GM08714 (cell line): ENCODE data around the gene SLC35A4.
"Not testable (repeated sequence)": the region's sequence is repeated elsewhere in the genome, so short reads cannot be mapped to it uniquely, and the experiment has no call there.

ENCODE experiments used
- H3K4me3 ChIP-seq: fragments of 200-500 bp; sonication (Bioruptor generic); 2 replicates; pipeline ENCODE4 v1.5.1; 2014; ENCODE audit warnings: mild to moderate bottlenecking, low read length, inconsistent platforms
- ZNF274 ChIP-seq: IDR thresholded peaks from 2 replicates; pipeline ENCODE4 v1.6.1; 2012; ENCODE audit warnings: mild to moderate bottlenecking, low read depth, low read length

The SLC35A4 gene

DNA sequence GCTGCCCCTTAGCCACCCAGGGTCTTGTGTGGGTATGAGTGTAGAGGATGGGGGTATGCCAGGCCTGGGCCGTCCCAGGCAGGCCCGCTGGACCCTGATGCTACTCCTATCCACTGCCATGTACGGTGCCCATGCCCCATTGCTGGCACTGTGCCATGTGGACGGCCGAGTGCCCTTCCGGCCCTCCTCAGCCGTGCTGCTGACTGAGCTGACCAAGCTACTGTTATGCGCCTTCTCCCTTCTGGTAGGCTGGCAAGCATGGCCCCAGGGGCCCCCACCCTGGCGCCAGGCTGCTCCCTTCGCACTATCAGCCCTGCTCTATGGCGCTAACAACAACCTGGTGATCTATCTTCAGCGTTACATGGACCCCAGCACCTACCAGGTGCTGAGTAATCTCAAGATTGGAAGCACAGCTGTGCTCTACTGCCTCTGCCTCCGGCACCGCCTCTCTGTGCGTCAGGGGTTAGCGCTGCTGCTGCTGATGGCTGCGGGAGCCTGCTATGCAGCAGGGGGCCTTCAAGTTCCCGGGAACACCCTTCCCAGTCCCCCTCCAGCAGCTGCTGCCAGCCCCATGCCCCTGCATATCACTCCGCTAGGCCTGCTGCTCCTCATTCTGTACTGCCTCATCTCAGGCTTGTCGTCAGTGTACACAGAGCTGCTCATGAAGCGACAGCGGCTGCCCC is 2.6 kb downstream of the SLC35A4 start:
- no peak for TF ChIP-seq ZNF274
- H3K4me3 ChIP-seq, result no peak overlapping the region

DNA sequence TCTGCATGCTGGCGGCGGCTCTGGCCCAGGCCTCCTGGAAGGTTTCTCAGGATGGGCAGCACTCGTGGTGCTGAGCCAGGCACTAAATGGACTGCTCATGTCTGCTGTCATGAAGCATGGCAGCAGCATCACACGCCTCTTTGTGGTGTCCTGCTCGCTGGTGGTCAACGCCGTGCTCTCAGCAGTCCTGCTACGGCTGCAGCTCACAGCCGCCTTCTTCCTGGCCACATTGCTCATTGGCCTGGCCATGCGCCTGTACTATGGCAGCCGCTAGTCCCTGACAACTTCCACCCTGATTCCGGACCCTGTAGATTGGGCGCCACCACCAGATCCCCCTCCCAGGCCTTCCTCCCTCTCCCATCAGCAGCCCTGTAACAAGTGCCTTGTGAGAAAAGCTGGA is 3.2 kb downstream of the SLC35A4 start:
- TF ChIP-seq ZNF274, result no peak
- no peak overlapping the region for H3K4me3 ChIP-seq

DNA sequence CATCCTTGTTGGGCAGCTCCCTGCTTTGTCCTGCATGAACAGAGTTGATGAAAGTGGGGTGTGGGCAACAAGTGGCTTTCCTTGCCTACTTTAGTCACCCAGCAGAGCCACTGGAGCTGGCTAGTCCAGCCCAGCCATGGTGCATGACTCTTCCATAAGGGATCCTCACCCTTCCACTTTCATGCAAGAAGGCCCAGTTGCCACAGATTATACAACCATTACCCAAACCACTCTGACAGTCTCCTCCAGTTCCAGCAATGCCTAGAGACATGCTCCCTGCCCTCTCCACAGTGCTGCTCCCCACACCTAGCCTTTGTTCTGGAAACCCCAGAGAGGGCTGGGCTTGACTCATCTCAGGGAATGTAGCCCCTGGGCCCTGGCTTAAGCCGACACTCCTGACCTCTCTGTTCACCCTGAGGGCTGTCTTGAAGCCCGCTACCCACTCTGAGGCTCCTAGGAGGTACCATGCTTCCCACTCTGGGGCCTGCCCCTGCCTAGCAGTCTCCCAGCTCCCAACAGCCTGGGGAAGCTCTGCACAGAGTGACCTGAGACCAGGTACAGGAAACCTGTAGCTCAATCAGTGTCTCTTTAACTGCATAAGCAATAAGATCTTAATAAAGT is 3.9 kb downstream of the SLC35A4 start:
- TF ChIP-seq ZNF274, result no peak
- H3K4me3 ChIP-seq, result no peak overlapping the region

DNA sequence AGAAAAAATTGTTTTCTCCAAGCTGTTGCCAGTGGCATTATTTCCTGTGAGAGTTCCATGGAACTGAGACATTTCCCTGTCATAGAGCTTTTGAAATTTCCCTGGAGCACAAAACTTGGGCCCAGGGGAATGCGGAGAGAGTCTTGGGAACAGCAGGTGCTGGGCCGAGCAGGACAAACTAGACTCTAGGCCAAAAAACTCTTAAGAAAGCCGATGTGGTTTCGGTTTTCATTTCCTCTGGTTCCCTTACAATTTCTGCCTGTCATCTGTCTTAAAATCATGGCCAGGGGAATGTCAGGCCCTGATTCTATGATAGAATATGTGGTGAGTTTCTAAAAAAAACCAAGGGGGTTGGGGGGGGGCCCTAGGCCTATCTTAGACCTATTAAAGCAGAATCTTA is 4.6 kb downstream of the SLC35A4 start:
- no peak for TF ChIP-seq ZNF274

DNA sequence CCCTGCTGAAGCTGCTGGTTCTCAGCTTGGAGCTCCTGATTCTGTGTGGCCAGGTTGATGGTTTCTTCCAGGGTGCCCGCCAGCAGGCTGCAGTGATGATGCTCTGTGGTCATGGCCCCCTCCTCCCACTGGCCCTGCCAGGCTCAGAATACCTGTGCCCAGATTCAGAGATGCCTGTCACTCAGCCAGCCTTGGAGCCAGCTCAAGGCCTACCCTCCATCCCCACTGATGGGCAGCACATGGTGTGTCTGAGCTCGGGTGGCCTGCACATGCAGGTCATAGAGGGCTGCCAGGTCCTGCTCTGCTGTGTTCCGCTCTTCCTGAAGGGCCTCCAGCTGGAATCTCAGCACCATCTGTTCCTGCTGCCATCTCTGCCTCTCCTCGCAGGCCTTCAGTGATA is 5.4 kb downstream of the SLC35A4 start:
- H3K4me3 ChIP-seq, result no peak overlapping the region
- TF ChIP-seq ZNF274, result no peak

More for the DNA sequence above, 4.6 kb downstream of the SLC35A4 start:
- H3K4me3 ChIP-seq, result no peak overlapping the region

DNA sequence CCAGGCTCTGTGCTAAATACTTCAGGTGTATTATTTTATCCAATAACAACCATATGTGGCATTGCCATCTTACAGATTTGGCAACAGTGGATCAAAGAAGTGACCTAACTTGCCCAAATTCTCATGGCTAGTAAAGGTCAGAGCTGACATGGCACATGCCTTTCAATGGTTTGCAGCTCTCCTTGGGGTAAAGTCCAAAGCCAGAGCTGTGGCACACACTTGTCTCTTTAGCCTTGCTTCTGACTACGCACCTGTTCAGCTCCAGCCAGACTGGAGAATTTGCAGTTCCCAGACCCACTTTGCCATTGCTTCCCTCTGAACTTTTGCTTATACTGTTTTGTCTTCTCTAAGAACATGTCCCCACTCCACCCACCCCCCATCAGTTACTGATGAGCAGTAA is 5.9 kb downstream of the SLC35A4 start:
- TF ChIP-seq ZNF274, result no peak
- no peak overlapping the region for H3K4me3 ChIP-seq

DNA sequence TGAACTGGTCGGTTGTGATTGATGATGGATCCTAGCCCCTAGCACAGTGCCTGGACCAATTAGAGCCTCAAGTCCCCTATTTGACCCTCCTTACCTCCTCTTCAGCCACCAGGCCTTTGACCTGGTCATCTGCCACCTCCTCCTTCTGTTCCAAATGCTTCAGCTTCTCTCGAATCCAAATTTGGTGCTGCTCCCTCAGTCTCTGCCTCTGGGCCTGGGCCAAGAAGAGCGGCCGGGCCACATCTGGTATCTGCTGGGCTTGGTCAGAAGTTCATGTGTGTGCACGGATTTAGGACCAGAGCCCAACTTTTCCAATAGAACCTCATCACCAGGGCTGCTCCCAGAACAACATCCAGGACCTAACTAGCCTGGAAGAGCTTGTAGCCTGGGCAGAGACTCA is 6.5 kb downstream of the SLC35A4 start:
- no peak for TF ChIP-seq ZNF274
- H3K4me3 ChIP-seq, result no peak overlapping the region

DNA sequence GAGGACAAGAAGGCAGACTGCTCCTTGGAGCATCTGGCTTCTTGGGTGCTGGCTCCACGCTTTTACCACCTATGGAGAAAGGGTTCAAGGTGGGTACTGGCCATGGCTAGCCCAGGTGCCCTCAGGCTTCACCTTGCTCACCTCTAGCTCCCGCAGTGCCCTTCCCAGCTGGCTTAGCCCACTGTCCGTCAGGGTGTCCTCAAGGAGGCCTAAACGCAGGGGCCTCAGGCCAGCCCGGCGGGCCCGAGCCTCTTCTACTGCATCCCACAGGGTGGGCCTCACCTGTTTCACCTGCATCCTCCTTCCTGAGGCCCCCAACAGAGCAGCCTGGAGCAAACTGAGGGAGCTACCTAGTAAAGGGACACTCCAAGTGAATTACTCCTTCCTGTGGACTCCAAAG is 9.1 kb downstream of the SLC35A4 start:
- H3K4me3 ChIP-seq, result no peak overlapping the region
- TF ChIP-seq ZNF274, result no peak

DNA sequence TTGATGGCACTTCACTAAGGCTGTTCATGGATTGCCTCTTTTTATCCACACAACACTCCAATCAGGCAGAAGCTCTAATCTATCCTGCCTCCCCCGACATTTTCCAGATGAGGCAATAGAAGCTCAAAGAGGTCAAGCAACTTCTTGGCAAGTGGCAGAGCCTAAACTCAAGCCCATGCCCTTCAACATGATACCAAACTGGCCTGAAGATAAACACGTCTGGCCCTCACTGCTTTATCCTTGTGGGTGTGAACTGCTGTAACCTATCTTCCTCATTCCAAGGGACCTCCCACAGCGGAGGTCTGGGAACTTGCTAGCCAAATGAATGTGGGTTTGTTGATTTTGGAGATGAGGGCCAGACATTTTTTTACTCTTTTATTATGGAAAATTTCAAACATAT is 9.5 kb downstream of the SLC35A4 start:
- no peak overlapping the region for H3K4me3 ChIP-seq
- TF ChIP-seq ZNF274, result no peak

DNA sequence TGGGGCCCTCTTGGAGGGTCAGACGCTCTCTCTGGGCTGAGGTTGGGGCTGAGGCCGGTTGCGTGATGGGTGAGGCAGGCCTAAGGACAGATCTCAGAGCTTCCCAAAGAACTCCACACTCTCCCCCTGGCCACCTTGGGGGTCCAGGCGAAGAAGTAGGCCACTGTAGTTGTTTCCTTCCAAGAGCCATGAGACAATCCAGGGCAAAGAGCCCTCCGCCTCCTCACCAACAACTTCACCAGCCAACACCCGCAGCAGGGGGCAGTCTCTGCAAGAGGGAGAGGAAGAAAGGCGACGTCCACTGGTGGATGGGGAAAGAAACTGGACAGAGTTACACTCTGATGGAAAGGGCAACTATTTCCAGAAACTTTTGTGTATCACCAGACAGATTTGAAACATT is 10.7 kb downstream of the SLC35A4 start:
- H3K4me3 ChIP-seq, result no peak overlapping the region
- no peak for TF ChIP-seq ZNF274

DNA sequence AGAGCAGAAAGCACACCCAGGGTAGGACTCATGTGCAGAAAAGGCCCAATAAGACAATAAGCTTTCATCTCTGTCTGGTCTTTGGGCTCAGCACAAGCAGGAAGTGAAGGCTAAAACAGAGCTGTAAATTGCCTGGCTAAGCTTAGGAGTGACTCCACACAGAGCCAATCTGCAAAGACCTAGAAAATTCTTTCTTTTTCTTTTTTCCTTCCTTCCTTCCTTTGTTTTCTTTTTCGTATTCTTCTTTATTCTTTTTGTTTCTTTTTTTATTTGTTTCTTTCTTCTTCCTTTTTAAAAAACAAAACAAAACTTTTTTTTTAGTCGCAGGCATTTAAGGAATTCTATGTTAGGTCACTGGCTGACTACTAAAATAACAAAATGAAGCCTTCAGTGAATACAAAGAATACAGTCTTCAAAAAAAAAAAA is 12.2 kb downstream of the SLC35A4 start:
- TF ChIP-seq ZNF274, result no peak
- H3K4me3 ChIP-seq, result no peak overlapping the region

DNA sequence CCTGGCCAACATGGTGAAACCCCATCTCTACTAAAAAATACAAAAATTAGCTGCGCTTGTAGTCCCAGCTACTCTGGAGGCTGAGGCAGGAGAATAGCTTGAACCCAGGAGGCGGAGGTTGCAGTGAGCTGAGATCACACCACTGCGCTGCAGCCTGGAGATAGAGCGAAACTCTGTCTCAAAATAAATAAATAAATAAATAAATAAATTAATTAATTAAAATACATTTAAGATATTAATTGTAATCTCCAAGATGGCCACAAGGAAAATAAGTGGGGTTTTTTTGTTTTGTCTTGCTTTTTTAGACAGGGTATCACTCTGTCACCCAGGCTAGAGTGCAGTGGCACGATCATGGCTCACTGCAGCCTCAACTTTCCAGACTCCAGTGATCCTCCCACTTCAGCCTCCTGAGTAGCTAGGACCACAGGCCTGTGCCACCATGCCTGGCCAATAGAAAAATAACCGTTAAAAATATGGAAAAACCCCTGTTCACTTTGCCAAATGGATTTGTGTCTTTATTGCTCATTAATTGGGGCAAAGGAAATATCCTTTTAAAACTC is 14.6 kb downstream of the SLC35A4 start:
- not testable (repeated sequence) for H3K4me3 ChIP-seq

DNA sequence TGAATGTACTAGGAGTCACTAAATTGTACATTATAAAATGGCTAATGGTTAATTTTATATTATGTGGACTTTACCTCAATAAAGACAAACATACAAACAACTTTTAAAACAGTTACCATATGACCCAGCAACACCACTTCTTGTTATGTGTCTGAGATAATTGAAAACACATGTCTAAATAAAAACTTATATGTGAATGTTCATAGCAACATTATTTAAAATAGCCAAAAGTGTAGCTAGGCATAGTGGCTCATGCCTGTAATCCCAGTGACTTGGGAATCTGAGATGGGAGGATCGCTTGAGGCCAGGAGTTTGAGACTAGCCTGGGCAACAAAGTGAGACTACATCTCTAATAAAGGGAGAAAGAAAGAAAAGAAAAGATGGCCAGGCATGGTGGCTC is 22.9 kb downstream of the SLC35A4 start:
- no peak overlapping the region for H3K4me3 ChIP-seq
- no peak for TF ChIP-seq ZNF274

DNA sequence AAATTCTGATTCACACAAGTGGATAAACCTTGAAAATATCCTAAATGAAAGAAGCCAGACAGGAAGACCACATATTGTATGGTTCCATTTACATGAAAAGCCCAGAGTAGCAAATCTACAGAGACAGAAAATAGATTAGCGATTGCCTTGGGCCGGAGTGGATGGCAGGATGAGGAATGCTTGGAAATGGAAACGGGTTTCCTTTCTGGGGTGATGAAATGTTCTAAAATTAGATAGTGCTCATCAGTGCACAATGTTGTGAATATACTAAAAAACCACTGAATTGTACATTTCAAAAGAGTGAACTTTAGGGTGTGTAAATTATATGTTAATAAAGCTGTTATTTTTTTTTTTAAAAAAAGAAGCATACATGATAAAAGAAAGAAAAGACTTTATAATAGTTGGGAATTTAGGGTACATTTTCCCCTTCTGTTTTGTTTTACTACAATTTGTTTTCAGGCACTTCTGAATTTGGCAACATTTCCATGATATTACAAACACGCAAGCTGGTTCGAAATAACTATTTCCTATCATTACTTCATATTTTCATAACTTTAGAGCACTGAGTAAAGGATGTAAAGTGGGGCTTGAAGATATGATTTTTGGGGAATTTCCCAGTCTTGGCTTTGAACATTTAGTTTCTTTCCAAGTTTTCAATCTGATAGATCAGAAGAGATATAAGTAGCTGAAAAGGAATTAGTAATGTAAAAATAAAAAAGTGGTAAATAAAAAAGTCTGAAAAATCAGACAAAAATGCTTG is 23.9 kb downstream of the SLC35A4 start:
- TF ChIP-seq ZNF274, result no peak

DNA sequence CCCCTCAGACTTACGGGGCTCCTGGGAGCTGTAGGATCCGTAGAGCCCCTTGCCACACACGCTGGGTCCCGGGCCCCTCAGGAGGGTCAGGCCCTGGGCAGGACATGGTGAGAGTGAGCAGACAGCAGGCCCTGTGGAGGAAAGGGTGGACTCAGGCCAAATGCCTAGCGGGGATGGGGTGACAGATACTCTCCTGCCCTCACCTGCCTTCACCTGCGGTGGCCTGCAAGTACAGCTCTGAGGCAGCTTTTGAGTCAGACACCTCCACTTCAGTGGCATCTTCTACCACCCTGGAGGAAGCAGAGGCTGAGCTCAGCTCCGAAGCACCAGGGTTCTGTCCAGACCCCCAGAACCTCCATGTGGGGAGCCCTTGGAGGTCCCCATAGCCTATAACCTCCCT is 26.2 kb downstream of the SLC35A4 start:
- TF ChIP-seq ZNF274, result no peak
- H3K4me3 ChIP-seq, result no peak overlapping the region

More for the DNA sequence above, 23.9 kb downstream of the SLC35A4 start:
- no peak overlapping the region for H3K4me3 ChIP-seq
